Epithelial cell of prostate (primary cell): Measurements from ENCODE around the gene THBS2.
"Not testable (repeated sequence)": the region's sequence is repeated elsewhere in the genome, so short reads cannot be mapped to it uniquely, and the experiment has no call there.

Source experiments
- DNase-seq: peaks from one replicate; pipeline ENCODE4 v3.0.0-alpha.2; 2011; ENCODE audit warnings: low read depth, low spot score
- H3K27ac ChIP-seq: fragments of 450-650 bp; 2 replicates; pipeline ENCODE4 v1.5.1; 2017; ENCODE audit warnings: mild to moderate bottlenecking

The THBS2 gene

DNA sequence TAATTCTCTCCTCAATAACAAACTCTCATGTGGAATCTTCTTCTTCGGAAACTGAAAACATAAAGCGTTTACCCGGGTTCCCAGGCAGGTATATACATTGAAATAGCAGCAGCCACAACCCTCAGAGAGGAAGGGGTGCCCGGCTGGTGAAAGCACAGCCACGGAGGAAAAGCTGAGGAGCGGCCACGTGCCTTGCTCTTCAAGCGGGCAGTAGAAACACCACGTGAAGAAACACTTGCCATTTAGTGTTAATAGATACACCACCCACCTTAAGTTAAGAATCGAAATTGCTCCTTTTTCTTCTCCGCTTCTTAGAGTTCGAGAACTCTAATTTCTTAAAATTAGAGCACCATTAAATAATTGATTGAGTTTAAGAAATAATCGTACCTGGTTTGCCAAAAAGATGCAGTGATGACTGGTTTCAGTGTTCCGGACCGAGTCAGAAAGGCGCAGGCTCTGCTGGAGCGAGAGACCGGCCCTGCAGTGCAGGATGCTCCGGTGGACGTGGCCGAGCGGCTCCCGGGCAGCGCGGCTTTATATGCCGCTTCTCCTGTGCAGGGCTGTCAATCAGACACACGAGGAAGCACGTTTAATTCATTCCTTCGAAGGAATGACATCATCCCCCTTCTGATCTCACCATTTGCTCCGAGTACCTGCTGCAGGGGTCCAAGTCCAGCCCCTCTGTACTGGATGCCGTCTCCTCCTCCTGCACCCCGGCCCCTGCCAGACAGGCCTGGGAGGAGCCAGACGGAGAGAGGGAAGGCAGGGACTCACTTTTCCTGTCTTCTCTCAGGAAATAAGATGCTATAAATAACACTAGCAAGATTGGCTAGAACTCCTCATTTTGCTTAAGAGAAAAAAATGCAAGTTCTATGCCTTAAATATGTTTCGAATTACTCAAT is at the start of gene THBS2:
THBS2 (minus strand) TSS at position 510 of the 902 bp plus-strand sequence. CDS start 3,062 bp downstream, outside the sequence.
- no peak within 1 kb of the TSS for H3K27ac ChIP-seq
- DNase-seq = no peak

DNA sequence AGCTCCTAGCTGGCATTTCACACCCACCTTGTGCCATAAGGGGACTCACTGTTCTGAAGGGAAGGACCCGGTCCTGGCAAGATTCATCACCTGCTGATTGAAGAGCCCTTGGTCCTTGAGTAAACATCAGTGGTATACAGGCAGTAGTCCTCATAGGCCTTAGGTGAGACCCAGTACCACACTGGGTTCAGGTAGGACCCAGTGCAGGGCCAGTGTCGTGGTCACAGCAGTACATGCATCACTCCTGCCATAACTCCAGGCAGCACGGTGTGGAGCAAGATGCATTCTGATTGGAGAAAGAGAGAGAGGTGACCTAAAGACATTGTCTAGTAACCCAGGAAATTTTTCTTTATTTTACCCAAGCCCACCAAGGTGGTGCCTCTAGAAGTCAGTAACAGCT is 49.1 kb upstream of the THBS2 start:
- no peak overlapping the region for H3K27ac ChIP-seq
- DNase-seq = no peak

DNA sequence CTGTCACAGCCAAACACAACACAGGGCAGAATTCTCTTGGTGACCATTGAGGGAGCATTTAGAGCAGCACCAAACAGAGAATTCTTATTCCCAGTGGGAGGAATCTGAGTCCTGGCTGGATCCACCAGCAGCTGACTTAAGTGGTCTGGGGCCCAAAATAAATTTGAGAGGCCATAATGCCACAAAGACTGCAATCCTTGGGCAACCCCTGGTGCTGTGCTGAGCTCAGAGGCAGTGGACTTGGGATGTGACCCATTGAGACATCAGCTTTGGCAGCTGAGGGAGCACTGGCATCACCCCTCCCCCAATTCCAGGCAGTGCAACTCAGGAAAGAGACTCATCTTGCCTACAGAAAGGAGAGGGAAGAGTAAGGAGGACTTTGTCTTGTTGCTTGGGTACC is 48.6 kb upstream of the THBS2 start:
- no peak for DNase-seq

DNA sequence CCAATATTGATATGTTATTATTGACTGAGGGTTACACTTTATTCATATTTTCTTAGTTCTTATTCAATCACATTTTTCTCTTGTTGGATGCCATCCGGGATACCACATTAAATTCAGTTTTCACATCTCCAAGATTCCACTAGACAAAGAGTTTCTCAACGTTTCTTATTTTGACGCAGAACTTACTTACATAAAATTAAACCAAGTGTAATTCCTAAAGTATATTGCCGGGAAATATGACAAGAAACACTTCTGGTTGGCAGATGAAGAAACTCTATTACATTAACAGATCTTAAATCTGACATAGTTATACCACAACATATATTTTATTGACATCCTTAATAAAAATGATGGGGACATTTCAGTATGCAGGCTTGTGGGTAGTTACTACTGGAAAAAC is 47.3 kb upstream of the THBS2 start:
- H3K27ac ChIP-seq = no peak overlapping the region
- no peak for DNase-seq

More for the DNA sequence above, 48.6 kb upstream of the THBS2 start:
- no peak overlapping the region for H3K27ac ChIP-seq

DNA sequence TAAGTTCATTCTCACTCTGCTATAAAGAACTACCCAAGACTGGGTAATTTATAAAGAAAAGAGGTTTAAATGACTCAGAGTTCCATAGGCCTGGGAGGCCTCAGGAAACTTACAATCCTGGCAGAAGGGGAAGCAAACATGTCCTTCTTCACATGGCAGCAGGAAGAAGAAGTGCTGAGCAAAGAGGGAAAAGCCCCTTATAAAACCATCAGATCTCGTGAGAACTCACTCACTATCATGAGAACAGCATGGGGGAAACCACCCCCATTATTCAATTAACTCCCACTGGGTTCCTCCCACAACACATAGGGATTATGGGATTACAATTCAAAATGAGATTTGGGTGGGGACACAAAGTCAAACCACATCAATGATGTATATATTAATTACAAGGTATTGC is 45.0 kb upstream of the THBS2 start:
- not testable (repeated sequence) for DNase-seq, H3K27ac ChIP-seq

DNA sequence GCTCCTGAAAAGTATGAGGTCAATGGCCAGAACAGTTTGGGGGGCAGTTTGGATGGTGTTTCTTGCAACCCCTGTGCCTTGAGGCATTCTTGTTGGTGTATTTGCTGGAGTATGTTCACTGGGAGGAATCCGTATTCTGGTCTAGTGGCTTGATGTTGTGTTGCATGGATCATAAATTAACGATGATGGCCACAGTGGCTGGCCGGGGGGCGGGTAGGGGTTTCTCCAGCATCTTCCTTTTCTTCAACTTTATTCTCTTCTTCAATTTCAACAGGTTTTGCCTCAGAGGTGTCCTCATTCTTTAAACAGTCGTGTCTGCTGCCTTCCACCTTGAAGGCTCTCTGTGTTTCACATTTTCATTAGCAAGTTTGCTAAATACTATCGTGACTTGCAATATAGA is 43.0 kb upstream of the THBS2 start:
- H3K27ac ChIP-seq = peak overlapping the region; percentile 65
- DNase-seq = no peak

DNA sequence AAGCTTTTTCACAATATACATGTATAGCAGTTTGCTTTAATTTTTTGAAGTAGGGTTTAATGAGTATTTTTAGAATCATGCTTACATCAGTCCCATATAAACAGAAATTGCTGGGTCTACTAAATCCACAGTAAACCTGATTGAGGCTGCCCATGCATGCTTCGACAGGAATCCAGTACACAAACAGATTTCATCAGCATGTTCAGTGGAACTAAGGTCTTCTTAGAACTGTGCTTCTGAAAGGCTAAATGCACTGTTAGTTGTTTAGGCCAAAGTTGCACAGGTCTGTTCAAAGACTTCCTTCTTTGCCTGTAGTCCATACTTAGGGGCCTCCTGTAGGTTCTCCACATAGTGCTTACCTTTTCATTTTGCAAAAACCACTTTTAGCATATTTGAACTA is 42.5 kb upstream of the THBS2 start:
- peak overlapping the region; percentile 65 for H3K27ac ChIP-seq
- DNase-seq = peak; percentile 56

DNA sequence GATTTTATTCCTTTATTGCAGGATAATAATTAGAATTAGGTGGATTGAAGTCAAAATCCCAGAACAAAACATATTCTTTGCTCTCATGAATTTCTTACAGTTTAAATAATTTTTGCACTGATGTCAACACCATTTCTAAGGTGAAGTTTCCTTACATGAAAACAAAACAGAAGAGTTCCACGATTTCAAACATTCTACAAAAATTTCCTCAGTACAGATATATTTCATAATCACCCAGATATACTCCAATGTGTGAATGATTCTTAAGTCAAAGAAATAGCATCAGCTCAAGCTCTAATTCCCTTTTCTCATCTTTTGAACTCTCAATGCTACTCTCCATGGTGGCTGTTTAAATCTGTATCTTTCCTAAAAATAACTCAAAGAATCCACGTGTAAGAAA is 39.5 kb upstream of the THBS2 start:
- no peak for DNase-seq
- H3K27ac ChIP-seq = peak overlapping the region; percentile 93

DNA sequence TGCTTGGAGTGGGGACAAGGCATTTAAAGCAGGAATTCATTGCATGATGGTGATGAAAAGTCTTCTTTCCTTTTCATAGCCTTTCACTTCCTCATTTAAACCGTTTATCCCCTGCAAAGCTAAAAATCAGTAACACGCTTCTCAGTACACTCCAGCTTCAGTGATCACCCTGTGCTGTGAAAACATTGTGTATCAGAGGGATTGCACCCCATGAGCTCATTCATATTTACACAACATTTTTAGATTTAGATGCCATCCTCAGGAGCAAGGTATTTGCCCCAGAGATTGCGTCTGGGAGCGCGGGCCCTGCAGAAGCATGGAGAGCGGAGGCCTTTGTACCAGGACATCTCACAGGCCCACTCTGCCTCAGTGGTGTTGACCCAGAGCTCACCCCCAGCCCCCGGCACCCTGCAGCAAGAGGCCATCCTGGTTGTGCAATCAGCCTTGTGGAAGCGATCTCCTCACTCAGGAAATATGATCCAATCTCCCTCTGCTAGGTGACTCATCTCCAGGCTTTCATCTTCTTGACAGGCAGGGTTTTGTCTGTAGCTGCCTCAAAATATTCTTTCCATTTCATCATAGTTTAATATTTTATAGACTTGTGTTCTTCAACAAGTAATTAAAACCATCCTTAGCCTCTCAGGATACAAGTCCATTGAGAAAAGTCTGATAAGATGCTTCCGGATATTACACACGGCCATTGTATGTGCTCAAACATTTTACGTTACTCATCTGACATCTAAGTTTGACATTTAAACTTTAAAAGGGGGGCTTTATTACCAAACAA is 38.9 kb upstream of the THBS2 start:
- DNase-seq = peak; percentile 66
- H3K27ac ChIP-seq = peak overlapping the region; percentile 93

DNA sequence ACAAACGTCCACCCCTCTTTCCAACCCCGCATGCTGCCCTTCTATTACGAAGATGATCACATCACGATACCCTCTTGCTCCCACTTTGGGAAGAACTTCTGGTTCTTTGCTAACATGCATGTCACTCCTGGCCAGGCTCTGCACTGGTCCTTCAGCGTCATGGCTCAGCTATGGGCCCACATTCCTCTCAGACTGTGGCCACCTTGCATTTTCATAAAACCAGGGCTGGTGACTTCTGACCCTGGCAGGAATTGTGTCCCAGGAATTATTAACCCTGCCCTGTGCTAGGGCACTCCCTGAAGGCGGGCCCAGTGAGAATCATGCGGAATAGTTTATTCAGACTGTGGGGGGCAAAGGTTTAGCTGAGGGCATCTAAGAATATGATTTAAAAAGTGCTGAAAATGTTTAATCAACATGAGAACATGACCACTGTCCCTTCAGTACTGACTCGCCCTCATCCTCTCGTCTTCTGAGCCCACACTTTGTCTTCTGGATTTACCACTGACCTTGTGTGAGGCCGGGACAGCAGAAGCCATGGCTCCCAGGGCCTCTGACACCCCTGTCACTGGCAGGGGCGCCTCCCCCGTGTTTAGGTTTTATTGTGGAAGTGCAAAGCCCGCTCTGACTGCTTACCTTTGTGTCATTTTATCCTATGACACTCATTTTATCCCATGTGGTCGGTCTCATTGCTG is 38.1 kb upstream of the THBS2 start:
- H3K27ac ChIP-seq = peak overlapping the region; percentile 93
- DNase-seq = no peak

DNA sequence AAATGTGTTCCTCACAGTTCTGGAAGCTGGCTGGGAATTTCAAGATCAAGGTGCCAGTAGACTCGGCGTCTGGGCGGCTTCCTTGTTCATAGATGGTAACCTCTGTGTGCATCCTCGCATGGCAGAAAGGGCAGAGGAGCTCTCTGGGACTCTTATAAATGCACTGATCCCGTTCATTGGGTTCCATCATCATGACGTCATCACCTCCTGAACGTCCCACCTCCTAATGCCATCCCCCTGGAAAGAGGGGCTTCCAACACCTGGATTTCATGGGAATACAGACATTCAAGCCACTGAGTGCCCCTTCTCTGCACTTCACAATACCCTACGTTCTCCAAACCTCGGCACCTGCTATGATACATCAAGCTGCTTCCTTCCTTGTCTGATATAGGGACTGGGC is 37.5 kb upstream of the THBS2 start:
- DNase-seq = no peak
- H3K27ac ChIP-seq = peak overlapping the region; percentile 93

DNA sequence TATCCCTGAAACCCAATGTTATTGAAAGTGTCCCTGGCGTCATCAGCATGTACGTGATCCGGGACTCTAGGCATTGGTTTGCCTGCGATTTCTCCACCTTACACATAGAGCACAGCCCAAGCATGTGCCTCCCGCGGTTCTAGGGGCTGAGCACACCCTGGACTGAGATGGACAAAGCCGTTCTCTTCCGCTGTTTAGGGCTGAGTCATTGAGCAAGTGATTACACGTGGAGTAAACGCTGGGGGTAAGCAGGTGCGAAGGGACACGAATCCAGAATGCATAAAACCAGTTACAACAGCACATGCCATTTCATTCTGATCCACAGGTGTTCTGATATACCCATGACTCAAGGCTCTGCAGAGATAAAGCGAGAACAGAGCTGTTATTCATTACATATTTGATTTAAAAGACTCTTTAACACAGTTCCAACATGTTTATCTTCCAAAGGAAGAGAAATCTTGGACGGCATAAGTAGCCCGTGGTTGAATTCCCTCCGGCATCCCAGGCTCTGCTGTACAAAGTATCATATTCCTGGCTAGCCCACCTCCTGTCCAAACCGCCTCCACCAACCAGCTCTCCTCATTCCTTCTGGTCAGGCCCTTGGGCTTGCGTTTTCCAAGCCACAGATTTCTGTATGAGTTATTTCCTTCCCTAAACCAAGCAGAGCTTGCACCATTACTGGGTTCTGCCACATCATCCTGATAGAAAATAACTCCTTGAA is 36.1 kb upstream of the THBS2 start:
- peak; percentile 91 for DNase-seq
- peak overlapping the region; percentile 93 for H3K27ac ChIP-seq

DNA sequence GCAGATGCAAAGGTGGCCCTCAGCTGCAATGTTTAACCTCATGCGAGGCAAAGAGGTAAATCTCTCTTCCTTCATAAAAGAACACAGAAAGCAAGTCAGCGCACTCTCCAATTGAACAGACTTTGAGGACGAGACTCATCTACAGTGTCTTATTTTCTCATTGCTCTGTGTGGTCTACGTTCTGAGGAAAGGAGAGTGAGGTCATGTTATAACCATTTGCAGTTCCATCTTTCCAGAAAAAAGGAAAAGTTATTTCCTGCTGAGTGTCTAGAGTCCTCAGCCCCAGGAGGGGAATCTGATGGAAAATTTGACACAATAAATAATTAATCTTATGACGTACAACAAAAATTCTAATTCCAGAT is 35.6 kb upstream of the THBS2 start:
- DNase-seq = no peak
- peak overlapping the region; percentile 93 for H3K27ac ChIP-seq

DNA sequence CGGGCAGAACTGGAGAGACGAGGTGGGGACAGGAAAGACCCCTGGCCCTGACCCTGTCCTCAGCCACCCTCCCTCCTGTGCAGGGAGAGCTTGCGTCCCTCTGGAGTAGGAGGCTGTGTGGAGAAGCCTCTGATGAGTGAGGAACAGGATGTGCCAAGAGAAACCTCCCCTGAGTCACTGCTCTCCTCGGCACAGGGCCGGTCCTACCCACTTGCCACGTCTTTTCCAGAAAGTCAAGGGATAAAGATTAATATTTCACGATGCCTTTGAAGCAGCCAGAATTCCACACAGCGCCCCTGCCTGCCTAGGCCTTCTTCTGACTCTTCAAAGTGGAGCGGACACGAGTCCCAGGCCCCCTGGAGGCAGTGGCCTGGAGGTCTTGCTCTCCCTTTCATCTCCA is 34.9 kb upstream of the THBS2 start:
- peak overlapping the region; percentile 93 for H3K27ac ChIP-seq
- DNase-seq = no peak

DNA sequence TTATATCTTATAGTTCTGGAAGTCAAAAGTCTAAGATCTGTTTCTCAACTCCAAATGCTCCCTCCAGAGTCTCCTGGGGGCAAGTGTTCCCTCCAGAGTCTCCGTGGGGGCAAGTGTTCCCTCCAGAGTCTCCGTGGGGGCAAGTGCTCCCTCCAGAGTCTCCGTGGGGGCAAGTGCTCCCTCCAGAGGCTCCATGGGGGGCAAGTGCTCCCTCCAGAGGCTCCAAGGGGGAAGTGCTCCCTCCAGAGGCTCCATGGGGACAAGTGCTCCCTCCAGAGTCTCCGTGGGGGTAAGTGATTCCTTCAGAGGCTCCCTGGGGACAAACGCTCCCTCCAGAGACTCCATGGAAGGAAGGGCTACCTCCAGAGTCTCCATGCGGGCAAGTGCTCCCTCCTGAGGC is 34.0 kb upstream of the THBS2 start:
- H3K27ac ChIP-seq = no peak overlapping the region
- no peak for DNase-seq

DNA sequence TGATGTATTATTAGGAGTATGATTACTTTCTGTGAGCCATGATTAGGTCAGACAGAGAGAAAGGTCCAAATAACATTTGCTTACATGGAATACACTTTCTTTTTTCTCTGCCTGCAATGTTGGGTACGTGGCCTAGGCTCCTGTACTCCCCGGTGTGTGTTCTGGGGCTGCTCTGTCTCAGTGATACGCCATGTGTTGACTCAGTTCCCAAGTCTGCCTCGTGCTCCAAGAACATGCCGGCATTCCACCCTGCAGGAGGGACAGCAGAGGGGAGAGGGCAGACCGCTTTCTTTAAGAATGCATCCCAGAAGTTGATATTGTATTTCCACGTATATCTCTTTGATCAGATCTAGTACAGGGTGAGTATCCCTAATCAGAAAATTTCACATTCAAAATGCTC is 33.3 kb upstream of the THBS2 start:
- no peak for DNase-seq
- H3K27ac ChIP-seq = no peak overlapping the region

DNA sequence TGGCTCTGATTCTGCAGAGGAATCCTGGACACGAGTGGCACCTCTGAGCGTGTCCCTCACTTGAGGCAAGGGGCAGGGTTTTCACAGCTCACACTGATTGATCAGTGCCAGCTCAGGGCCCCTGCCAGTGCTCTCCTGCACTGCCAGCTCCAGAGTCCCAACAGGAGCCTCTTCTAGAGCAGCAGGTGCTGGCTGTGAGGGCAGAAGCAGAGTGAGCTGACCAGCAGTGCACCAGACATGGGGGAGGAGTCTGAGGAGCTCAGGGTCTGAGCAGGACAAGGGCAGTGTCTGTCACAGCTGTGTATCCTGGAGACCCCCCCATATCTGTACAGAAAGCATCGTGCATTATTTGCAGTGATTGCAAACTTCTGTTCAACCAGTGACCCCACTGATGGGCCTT is 31.5 kb upstream of the THBS2 start:
- no peak for DNase-seq
- no peak overlapping the region for H3K27ac ChIP-seq

DNA sequence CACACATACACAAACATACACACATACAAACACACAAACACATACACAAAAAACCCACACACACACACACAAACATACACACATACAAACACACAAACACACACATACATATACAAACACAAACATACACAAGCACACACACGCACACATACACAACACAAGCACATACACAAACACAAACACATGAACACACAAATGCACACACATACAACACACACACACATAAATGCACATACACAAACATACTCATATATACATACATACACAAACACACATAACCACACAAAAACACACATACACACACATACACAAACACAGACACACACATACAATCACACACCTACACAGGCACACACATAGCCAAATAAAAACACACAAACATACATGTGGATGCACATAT is 30.3 kb upstream of the THBS2 start:
- no peak for DNase-seq
- H3K27ac ChIP-seq = no peak overlapping the region

DNA sequence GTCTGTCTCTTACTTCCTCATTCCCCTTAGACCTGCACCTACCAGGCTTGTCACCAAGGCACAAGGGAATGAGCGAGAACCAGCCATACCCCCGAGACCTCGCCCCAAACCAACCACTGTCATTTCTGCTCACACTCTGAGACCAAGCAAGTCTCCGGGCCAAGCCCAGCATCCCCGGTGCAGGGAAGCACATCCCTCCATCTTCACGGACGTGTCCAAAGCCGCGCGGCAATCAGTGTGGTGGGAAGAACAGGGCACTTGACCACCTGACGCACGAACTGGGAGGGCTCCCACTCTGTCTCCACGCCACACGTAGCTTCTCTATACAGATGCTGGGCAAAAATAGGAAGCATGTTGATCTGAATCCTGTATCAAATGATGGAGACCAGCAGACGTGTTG is 28.4 kb upstream of the THBS2 start:
- no peak overlapping the region for H3K27ac ChIP-seq
- DNase-seq = no peak

DNA sequence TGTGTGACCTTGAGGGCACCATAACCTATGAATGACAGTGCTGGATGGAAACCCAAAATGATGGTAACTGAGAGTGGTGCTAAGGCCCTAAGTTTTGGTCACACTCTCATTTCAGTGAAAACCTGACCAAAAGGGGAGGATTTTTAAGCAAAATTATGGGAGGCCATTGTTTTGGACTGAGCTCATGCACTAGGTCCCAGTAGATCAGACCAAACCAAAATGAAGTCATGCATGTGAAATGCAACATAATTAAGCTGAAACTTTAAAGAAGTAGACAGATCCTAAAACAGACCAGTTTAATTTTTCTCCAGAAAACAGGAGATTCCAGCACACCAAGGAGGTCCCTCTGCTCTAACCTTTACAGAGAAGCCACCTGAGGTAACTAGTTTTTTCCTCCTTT is 24.0 kb upstream of the THBS2 start:
- no peak for DNase-seq

More for the DNA sequence above, 24.0 kb upstream of the THBS2 start:
- no peak overlapping the region for H3K27ac ChIP-seq
